ENCODE data around the gene UCKL1.

The UCKL1 gene

GRCh38 chr20:63951398-63952209 is 4.6 kb downstream of the UCKL1 start:
- Histone ChIP-seq H3K36me3 (peaks cover 0 to under 1% (median 0%) of the 10 kb centered on the region in 3 donors), H3K4me3 (peak overlapping the region; percentile 10 to 27), H3K27me3 (no peaks in the 10 kb centered on the region), H3K9me3 (no peaks in the 10 kb centered on the region), H3K27ac (peak overlapping the region; percentile 68 to 75), H3K4me1 (peaks cover 0 to 86% (median 73%) of the 10 kb centered on the region in 4 donors)
- DNase-seq, result no peak
- intact Hi-C loops (cut with DNase I; ENCODE audit: low total_unique reads), result no loop called here
- no peak for TF ChIP-seq CTCF (IDR thresholded peaks at IDR 0.05)

- intact Hi-C loops (cut with DNase I; ENCODE audit: low total_unique reads), result no loop called here
- no peak for TF ChIP-seq CTCF (IDR thresholded peaks at IDR 0.05)
- Histone ChIP-seq H3K4me3 (peak overlapping the region; percentile 10 to 27), H3K36me3 (peaks cover 1 to 8% (median 6%) of the 10 kb centered on the region in 3 donors), H3K9me3 (no peaks in the 10 kb centered on the region), H3K4me1 (peaks cover 0 to 86% (median 73%) of the 10 kb centered on the region in 4 donors), H3K27me3 (no peaks in the 10 kb centered on the region), H3K27ac (peak overlapping the region; percentile 68 to 75)
- DNase-seq, result no peak
Measured at GRCh38 chr20:63950701-63951397, 5.4 kb downstream of the UCKL1 start.

- H3K4me1 ChIP-seq, result peaks cover 0 to 65% (median 51%) of the 10 kb centered on the region in 4 donors
- TF ChIP-seq CTCF (IDR thresholded peaks at IDR 0.05), result no peak
- peaks cover 28 to 38% (median 36%) of the 10 kb centered on the region in 3 donors for H3K36me3 ChIP-seq
- H3K27ac ChIP-seq, result peak overlapping the region; percentile 68 to 75
- no peaks in the 10 kb centered on the region for H3K27me3 ChIP-seq
- no peak overlapping the region for H3K4me3 ChIP-seq
- DNase-seq, result peak in 1 of 2 donors; percentile 72
- H3K9me3 ChIP-seq, result no peaks in the 10 kb centered on the region
- intact Hi-C loops (cut with DNase I; ENCODE audit: low total_unique reads), result no loop called here
Measured at GRCh38 chr20:63947638-63948456, 8.4 kb downstream of the UCKL1 start.

GRCh38 chr20:63946986-63947637 is 9.1 kb downstream of the UCKL1 start:
- Histone ChIP-seq H3K4me1 (peaks cover 0 to 58% (median 46%) of the 10 kb centered on the region in 4 donors), H3K27me3 (no peaks in the 10 kb centered on the region), H3K4me3 (no peak overlapping the region), H3K27ac (peak overlapping the region in 1 of 2 donors; percentile 68), H3K36me3 (peaks cover 28 to 41% (median 40%) of the 10 kb centered on the region in 3 donors), H3K9me3 (no peaks in the 10 kb centered on the region)
- intact Hi-C loops (cut with DNase I; ENCODE audit: low total_unique reads), result no loop called here
- no peak for DNase-seq
- no peak for TF ChIP-seq CTCF (IDR thresholded peaks at IDR 0.05)
